Activated naive CD8-positive, alpha-beta T cell treated with anti-CD3 and anti-CD28 coated beads, Interleukin-2, amount 50 U/mL, for 24 hours (primary cell): ENCODE measurements around the gene PRKRIP1.

Experiments used
- ATAC-seq: fragments of 150-1000 bp; cut with Tn5 transposase; one replicate; pipeline ENCODE4 v1.10.0; 2021
- DNase-seq: peaks from one replicate; pipeline ENCODE4 v3.0.0; 2021
- H3K27ac Mint-ChIP-seq: one replicate; pipeline ENCODE4 v1.8.0; 2021; ENCODE audit warnings: mild to moderate bottlenecking, mixed read lengths
- H3K27me3 Mint-ChIP-seq: one replicate; pipeline ENCODE4 v1.8.0; 2021; ENCODE audit warnings: mixed read lengths
- H3K36me3 Mint-ChIP-seq: one replicate; pipeline ENCODE4 v1.8.0; 2021; ENCODE audit warnings: low read depth, mixed read lengths
- H3K4me1 Mint-ChIP-seq: one replicate; pipeline ENCODE4 v1.8.0; 2021; ENCODE audit warnings: mixed read lengths
- H3K4me3 Mint-ChIP-seq: one replicate; pipeline ENCODE4 v1.8.0; 2021; ENCODE audit warnings: mild to moderate bottlenecking, moderate library complexity, mixed read lengths
- H3K9me3 Mint-ChIP-seq: one replicate; pipeline ENCODE4 v1.8.0; 2021; ENCODE audit warnings: mixed read lengths

The PRKRIP1 gene

DNA sequence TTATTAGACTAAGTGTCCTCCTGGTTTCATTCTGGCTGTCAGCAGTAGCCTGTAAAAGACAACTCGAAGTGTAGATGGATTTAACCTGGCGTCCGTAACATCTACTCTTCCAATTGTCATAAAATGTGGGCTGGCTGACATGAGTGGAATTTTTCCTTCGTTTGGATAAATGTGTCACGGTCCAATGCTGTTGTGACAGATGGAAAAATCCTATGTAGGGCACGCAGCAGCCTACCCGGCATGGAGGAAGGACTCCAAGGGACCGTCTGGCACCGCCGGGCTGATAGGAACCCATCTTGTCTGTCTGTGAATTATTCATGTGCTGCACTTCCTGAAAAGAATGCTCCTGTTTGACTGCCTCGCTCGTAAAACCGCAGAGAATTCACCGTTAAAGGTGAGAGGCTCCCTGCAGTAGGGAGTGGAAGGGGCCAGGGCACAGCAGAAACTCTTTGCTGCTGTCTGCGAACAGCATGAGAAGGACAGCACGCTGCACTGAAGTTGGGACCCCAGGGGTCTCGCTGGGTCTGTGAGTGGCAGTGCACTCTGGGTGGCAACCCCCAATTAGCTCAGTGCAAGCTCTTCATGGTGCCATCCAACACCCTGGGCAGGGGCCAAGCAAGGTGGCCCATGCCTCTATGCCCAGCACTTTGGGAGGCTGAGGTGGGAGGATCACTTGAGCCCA lies 35.6 kb downstream of the PRKRIP1 start:
- H3K27me3 Mint-ChIP-seq, result no peaks in the 10 kb centered on the region
- peaks cover 74% of the 10 kb centered on the region for H3K4me1 Mint-ChIP-seq
- H3K9me3 Mint-ChIP-seq, result no peaks in the 10 kb centered on the region
- H3K27ac Mint-ChIP-seq, result peak overlapping the region; percentile 90
- ATAC-seq, result peak; percentile 45
- H3K4me3 Mint-ChIP-seq, result peak overlapping the region; percentile 71
- peaks cover 11% of the 10 kb centered on the region for H3K36me3 Mint-ChIP-seq
- DNase-seq, result peak; percentile 52

DNA sequence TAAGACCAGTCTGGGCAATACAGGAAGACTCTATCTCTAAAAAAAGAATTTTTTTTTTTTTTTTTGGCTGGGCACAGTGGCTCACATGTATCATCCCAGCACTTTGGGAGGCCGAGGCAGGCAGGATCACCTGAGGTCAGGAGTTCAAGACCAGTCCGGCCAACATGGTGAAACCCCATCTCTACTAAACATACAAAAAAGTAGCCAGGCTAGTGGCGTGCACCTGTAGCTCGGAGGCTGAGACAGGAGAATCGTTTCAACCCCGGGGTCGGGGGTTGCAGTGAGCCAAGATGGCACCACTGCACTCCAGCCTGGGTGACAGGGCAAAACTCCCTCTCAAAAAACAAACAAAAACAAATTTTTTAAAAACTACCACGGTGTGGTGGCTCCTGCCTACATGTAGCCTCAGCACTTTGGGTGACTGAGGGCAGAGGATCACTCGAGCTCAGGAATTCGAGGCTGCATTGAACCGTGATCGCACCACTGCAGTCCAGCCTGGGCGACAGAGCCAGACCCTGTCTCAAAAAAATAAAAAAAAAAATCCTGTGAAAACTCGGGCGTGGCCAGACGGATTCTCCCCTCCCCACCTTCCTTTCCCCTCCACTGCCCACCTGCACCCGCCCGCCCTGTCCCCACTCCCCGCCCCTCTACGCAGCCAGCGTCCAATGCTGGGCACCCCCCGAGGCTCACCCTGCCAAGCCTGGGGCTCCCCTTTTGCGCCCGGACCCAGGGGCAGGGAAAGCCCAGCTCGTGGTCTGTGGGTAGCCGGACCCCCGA lies 36.5 kb downstream of the PRKRIP1 start:
- DNase-seq (no peak), ATAC-seq (peak; percentile 17)
- Mint-ChIP-seq H3K4me3 (peak overlapping the region; percentile 71), H3K4me1 (peaks cover 65% of the 10 kb centered on the region), H3K36me3 (peaks cover 10% of the 10 kb centered on the region), H3K9me3 (no peaks in the 10 kb centered on the region), H3K27ac (peak overlapping the region; percentile 90), H3K27me3 (no peaks in the 10 kb centered on the region)

DNA sequence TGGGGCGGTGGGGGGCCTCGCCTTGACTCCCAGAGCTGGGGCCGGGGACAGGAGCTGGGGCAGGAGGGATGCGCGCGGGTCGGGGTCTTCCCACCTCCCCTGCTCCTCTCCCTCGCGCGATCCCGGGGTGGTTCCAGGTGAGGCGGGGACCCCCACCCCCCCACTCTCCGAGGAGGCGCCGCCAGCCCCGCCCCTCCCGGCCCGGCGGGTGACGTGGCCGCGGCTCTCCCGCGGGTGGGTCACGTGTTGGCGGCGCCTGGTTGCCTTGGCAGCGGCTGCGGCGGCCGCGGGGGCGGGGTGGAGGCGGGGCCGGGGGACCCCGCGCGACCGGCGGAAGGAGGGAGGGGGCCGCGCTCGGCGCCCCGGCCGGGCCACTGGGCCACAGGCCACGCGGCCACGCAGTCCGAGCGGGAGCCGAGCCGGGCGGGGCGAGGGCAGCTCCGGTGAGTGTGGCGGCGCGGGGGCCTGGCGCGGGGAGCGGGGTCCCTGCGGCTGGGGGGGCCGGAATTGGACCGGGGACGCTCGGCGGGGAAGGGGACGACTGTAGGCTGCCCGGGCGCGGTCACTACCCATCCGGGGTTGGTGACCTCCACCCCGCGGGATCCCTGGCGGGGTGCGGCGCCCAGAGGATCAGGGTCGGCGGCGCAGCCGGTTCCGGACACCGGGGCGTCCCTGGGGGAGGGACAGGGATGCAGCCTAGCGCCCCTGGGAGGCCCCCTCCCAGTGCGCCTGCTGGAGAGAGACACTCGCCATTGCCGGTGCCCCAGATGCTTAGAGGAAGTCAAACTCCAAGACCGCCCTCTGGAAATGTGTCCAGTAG lies 37.3 kb downstream of the PRKRIP1 start, which contains the start of gene ORAI2:
Gene ORAI2 (plus strand): TSS at position 357 of the 820 bp plus-strand sequence. CDS start 5,382 bp downstream, outside the sequence.
- peak within 1 kb of the TSS; percentile 90 for H3K27ac Mint-ChIP-seq
- ATAC-seq, result peak; percentile 57
- H3K4me1 Mint-ChIP-seq, result peaks cover 57% of the 10 kb centered on the region

DNA sequence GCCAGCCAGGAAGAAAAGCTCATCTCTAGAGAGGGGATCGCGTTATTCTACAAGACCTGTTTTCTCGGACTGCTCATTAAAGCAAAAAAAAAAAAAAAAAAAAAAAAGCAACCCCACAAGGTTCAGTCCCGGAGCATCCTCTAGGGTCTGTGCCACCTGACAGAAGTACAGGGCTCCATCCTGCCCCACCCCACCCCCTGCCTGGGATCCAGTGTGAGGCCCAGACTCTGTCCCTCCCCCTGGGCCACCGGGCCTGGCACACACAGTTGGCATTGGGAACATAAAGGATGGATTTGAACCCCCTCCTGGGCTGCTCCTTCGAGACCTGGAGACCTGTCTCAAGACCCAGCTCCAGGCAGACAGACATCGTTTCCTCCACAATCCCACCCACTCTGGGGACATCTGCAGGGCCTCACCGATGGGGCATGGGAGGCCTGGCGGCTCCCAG lies 37.9 kb downstream of the PRKRIP1 start:
- Mint-ChIP-seq H3K9me3 (no peaks in the 10 kb centered on the region), H3K4me3 (peak overlapping the region; percentile 89), H3K4me1 (peaks cover 54% of the 10 kb centered on the region), H3K36me3 (peaks cover 8% of the 10 kb centered on the region), H3K27me3 (no peaks in the 10 kb centered on the region), H3K27ac (peak overlapping the region; percentile 85)
- ATAC-seq, result peak; percentile 22
- DNase-seq, result no peak

More for the DNA sequence above, 37.3 kb downstream of the PRKRIP1 start, which contains the start of gene ORAI2:
- H3K27me3 Mint-ChIP-seq, result no peaks in the 10 kb centered on the region
- peak within 1 kb of the TSS; percentile 89 for H3K4me3 Mint-ChIP-seq
- peak; percentile 92 for DNase-seq
- peaks cover 8% of the 10 kb centered on the region for H3K36me3 Mint-ChIP-seq
- no peaks in the 10 kb centered on the region for H3K9me3 Mint-ChIP-seq

DNA sequence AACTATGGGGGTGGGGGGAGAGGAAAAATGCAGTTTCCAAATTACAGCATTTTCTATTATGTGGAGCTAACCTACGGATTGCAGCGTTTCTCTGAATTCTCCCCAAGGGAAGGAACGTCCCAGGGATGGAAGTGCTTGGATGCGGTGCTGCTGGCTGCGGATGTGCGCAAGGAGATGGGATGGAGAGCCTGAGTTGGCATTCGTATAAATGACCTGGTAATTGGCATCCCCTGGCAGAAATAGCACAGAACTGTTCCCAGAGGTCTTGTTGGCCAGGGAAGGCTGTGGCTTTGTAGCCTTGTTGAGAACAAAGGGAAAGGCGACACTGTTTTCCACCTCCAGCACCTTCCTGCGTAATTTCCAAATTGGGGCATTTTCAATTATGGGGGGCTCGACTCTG lies 40.0 kb downstream of the PRKRIP1 start:
- no peak overlapping the region for H3K4me3 Mint-ChIP-seq

DNA sequence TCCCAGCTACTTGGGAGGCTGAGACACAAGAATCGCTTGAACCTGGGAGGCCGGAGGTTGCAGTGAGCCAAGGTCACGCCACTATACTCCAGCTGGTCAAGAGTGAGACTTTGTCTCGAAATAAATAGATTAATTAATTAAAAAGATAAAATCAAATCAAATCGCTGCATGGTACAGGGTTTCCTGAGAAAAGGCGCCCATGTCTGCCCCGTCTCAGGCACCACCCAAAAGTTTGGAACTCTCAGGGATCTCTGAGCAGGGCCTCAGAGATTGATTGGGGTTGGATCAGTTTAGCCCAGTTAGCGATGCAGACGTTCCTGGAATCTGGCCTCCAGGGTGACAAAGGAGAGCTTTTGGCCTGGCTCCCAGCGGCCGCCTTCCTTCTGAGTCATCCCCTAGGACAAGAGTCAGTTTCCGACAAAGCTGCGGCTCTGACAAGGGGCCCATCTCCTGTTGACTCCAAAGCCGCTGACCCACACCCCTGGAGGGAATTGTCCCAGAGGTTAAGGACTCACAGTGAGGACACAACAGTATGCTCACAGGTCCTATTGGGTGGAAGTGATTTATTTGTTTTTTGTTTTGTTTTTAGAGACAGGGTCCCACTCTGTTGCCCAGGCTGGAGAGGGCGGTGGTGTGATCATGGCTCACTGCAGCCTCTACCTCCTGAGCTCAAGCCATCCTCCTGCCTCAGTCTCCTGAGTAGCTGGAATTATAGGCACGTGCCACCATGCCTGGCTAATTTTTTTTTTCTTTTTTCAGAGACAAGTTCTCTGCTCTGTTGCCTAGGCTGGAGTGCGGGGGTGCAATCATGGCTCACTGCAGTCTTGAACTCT lies 44.0 kb downstream of the PRKRIP1 start:
- peaks cover 12% of the 10 kb centered on the region for H3K36me3 Mint-ChIP-seq
- no peaks in the 10 kb centered on the region for H3K9me3 Mint-ChIP-seq
- no peaks in the 10 kb centered on the region for H3K27me3 Mint-ChIP-seq
- no peak overlapping the region for H3K27ac Mint-ChIP-seq
- peaks cover 22% of the 10 kb centered on the region for H3K4me1 Mint-ChIP-seq
- no peak for ATAC-seq
- H3K4me3 Mint-ChIP-seq, result no peak overlapping the region
- no peak for DNase-seq

More for the DNA sequence above, 40.0 kb downstream of the PRKRIP1 start:
- Mint-ChIP-seq H3K27me3 (no peaks in the 10 kb centered on the region), H3K27ac (no peak overlapping the region), H3K4me1 (peaks cover 37% of the 10 kb centered on the region), H3K9me3 (no peaks in the 10 kb centered on the region), H3K36me3 (peaks cover 5% of the 10 kb centered on the region)
- no peak for ATAC-seq
- DNase-seq, result no peak

DNA sequence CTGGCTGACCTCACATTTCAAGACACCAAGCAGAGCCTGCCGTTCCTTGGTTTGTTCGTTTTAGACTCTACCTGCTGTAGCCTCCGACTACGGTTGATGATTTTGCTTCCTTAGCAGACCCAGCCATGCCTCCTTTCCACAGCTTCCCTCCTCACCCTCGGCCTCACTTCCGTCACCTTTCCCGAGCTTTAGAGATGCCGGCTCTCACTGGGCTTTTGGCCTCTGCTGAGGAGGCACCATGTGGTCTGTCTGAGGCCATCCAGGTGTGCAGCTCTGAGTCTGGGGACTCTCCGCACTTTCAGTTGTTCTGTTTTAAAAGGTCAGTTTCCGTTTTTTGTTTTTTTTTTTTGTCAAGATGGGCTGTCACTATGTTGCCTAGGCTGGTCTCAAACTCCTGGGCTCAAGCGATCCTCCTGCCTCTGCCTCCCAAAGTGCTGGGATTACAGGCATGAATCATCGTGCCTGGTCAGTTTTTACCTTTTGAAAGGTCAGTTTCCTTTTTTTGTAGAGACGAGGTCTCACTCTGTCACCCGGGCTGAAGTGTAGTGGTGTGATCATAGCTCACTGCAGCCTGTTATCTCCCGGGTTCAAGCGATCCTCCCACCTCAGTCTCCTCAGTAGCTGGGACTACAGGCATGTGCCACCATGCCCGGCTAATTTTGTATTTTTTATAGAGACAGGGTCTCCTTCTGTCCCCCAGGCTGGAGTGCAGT lies 49.0 kb downstream of the PRKRIP1 start:
- H3K27ac Mint-ChIP-seq, result peak overlapping the region; percentile 77
- peak overlapping the region; percentile 47 for H3K4me3 Mint-ChIP-seq
- H3K27me3 Mint-ChIP-seq, result no peaks in the 10 kb centered on the region
- peaks cover 14% of the 10 kb centered on the region for H3K36me3 Mint-ChIP-seq
- H3K4me1 Mint-ChIP-seq, result peaks cover 17% of the 10 kb centered on the region
- ATAC-seq, result no peak
- H3K9me3 Mint-ChIP-seq, result no peaks in the 10 kb centered on the region
- no peak for DNase-seq

DNA sequence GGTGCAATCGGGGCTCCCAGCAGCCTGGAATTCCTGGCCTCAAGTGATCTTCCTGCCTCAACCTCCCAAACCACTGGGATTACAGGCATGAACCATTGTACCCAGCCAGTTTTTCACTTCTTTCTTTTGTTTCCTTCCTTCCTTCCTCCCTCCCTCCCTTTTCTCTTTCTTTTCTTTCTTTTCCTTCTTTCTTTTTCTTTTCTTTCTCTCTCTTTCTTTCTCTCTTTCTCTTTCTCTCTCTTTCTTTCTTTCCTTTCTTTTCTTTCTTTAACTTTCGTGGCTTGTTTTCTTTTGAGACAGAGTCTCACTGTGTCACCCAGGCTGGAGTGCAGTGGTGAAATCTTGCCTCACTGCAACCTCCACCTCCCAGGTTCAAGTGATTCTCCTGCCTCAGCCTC lies 49.5 kb downstream of the PRKRIP1 start:
- Mint-ChIP-seq H3K27ac (no peak overlapping the region), H3K27me3 (no peaks in the 10 kb centered on the region), H3K4me3 (no peak overlapping the region), H3K4me1 (peaks cover 18% of the 10 kb centered on the region), H3K36me3 (peaks cover 14% of the 10 kb centered on the region), H3K9me3 (no peaks in the 10 kb centered on the region)
- DNase-seq (no peak), ATAC-seq (no peak)

DNA sequence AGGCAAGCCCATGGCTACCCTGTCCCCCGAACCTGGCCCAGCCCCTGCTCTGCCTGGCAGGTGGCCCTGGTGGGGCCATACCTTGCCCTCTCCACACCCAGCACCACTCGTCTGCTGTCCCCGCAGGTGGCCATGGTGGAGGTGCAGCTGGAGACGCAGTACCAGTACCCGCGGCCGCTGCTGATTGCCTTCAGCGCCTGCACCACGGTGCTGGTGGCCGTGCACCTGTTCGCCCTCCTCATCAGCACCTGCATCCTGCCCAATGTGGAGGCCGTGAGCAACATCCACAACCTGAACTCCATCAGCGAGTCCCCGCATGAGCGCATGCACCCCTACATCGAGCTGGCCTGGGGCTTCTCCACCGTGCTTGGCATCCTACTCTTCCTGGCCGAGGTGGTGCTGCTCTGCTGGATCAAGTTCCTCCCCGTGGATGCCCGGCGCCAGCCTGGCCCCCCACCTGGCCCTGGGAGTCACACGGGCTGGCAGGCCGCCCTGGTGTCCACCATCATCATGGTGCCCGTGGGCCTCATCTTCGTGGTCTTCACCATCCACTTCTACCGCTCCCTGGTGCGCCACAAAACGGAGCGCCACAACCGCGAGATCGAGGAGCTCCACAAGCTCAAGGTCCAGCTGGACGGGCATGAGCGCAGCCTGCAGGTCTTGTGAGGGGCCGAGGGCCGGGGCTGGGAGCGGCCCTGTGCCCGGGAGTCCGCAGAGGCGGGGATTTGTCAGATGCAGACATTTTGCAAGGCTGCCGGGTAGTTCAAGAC lies 50.4 kb downstream of the PRKRIP1 start:
- H3K4me3 Mint-ChIP-seq, result no peak overlapping the region
- H3K4me1 Mint-ChIP-seq, result peaks cover 18% of the 10 kb centered on the region
- no peak overlapping the region for H3K27ac Mint-ChIP-seq

DNA sequence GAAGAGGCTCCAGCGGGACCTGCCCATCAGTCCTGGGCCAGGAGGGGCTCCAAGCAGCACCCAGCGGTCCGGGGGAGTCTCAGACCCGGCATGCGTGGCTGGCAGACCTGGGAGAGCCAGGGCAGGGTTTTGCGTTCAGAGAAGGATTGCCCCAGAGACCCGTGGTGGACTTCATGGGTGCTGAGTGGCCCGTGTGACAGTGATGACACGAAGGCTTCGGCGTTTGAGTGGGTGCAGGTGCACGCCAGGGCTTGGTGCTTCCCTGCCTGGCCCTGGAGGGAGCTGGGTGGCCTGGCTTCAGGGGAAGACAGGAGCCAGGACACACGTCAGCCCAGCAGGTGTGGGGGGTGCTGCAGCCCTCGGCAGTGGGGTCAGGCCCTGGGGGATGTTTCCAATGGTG lies 51.1 kb downstream of the PRKRIP1 start:
- H3K4me1 Mint-ChIP-seq, result peaks cover 14% of the 10 kb centered on the region
- no peak overlapping the region for H3K27ac Mint-ChIP-seq
- no peak for DNase-seq
- no peaks in the 10 kb centered on the region for H3K9me3 Mint-ChIP-seq
- no peaks in the 10 kb centered on the region for H3K27me3 Mint-ChIP-seq
- peaks cover 11% of the 10 kb centered on the region for H3K36me3 Mint-ChIP-seq
- no peak overlapping the region for H3K4me3 Mint-ChIP-seq
- no peak for ATAC-seq

More for the DNA sequence above, 50.4 kb downstream of the PRKRIP1 start:
- H3K27me3 Mint-ChIP-seq, result no peaks in the 10 kb centered on the region
- ATAC-seq, result no peak
- no peaks in the 10 kb centered on the region for H3K9me3 Mint-ChIP-seq
- DNase-seq, result no peak
- peaks cover 12% of the 10 kb centered on the region for H3K36me3 Mint-ChIP-seq

DNA sequence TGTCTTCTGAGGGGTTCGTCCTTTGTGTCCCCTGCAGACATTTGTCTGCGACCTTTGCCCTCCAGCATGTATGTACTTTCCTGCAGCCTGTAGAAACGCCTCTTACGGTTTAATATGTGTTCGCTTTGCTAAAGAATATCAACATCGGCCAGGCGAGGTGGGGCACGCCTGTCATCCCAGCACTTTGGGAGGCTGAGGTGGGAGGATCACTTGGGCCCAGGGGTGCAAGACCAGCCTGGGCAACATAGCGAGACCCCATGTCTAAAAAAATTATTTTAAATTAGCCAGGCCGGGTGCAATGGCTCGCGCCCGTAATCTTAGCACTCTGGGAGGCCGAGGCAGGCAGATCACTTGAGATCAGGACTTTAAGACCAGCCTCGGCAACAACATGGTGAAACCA lies 53.0 kb downstream of the PRKRIP1 start:
- H3K27me3 Mint-ChIP-seq, result no peaks in the 10 kb centered on the region
- no peak overlapping the region for H3K27ac Mint-ChIP-seq
- H3K9me3 Mint-ChIP-seq, result no peaks in the 10 kb centered on the region
- no peak for ATAC-seq
- no peak for DNase-seq
- H3K4me1 Mint-ChIP-seq, result peaks cover 8% of the 10 kb centered on the region
- H3K36me3 Mint-ChIP-seq, result peaks cover 11% of the 10 kb centered on the region
- H3K4me3 Mint-ChIP-seq, result no peak overlapping the region

DNA sequence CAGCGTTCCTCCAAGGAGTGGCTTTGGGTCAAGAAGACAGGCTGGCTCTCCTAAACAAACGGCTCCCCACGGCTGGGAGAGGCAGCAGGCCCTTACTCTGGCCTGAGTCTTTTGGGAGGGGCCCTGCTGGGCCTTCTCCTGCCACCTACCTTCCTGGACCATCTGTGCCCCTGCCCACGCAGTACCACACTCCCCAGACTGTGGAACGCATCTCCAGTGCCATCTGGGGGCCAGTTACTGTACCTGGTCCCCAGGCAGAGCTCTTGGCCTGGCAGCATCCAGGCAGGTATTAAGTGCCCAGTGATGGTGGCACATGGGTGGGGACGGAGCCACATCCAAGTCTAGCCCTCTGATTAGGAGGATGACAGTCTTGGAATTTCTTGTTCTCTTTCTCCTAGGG lies 54.1 kb downstream of the PRKRIP1 start:
- H3K36me3 Mint-ChIP-seq, result peaks cover 7% of the 10 kb centered on the region
- no peaks in the 10 kb centered on the region for H3K9me3 Mint-ChIP-seq
- ATAC-seq, result peak; percentile 71
- DNase-seq, result peak; percentile 41
- no peaks in the 10 kb centered on the region for H3K27me3 Mint-ChIP-seq
- peaks cover 4% of the 10 kb centered on the region for H3K4me1 Mint-ChIP-seq
- H3K4me3 Mint-ChIP-seq, result no peak overlapping the region
- no peak overlapping the region for H3K27ac Mint-ChIP-seq
